ENCODE data around the gene NEK7.

- TF ChIP-seq CTCF (IDR thresholded peaks at IDR 0.05) (no peak), POLR2A (IDR thresholded peaks at IDR 0.05) (no peak)
Measured at GRCh38 chr1:198272492-198272891, 115.7 kb downstream of the NEK7 start.

Measured in suprapubic skin (tissue), 3 donors.